IPS-20b (cell line): Measurements from ENCODE around the gene LCN6.
"Not testable (repeated sequence)": the region's sequence is repeated elsewhere in the genome, so short reads cannot be mapped to it uniquely, and the experiment has no call there.

Source experiments
- H3K27ac ChIP-seq: one replicate; pipeline ENCODE4 v1.5.1; 2013; ENCODE audit warnings: low read length
- H3K27me3 ChIP-seq: 2 replicates; pipeline ENCODE4 v1.6.1; 2013; ENCODE audit warnings: mild to moderate bottlenecking, low read length, inconsistent platforms; ENCODE audit not compliant: insufficient read depth
- H3K36me3 ChIP-seq: 2 replicates; pipeline ENCODE4 v1.6.1; 2013; ENCODE audit warnings: low read depth, mild to moderate bottlenecking, inconsistent platforms, low read length, moderate library complexity; ENCODE audit not compliant: insufficient read depth
- H3K4me1 ChIP-seq: 2 replicates; pipeline ENCODE4 v1.6.1; 2013; ENCODE audit warnings: mild to moderate bottlenecking, control low read depth, inconsistent platforms, low read length, moderate library complexity; ENCODE audit not compliant: insufficient read depth
- H3K4me3 ChIP-seq: 2 replicates; pipeline ENCODE4 v1.5.1; 2013; ENCODE audit warnings: mild to moderate bottlenecking, low read length, inconsistent platforms
- H3K9ac ChIP-seq: 2 replicates; pipeline ENCODE4 v1.6.1; 2013; ENCODE audit warnings: low read depth, mild to moderate bottlenecking, inconsistent platforms, low read length, moderate library complexity
- H3K9me3 ChIP-seq: 2 replicates; pipeline ENCODE4 v1.6.1; 2013; ENCODE audit warnings: mild to moderate bottlenecking, low read depth, low read length, inconsistent platforms; ENCODE audit not compliant: insufficient read depth

Gene LCN6

GRCh38 chr9:136789523-136789937 lies 41.2 kb upstream of the LCN6 start:
- H3K36me3 ChIP-seq = peaks cover 9% of the 10 kb centered on the region; the same call in 1 of the 2 replicates
- H3K4me1 ChIP-seq = peaks cover 3% of the 10 kb centered on the region; the same call in 1 of the 2 replicates
- H3K9me3 ChIP-seq = no peaks in the 10 kb centered on the region
- H3K9ac ChIP-seq = no peak overlapping the region
- H3K27ac ChIP-seq = no peak overlapping the region
- no peak overlapping the region for H3K4me3 ChIP-seq
- H3K27me3 ChIP-seq = no peaks in the 10 kb centered on the region

GRCh38 chr9:136788644-136789522 lies 40.6 kb upstream of the LCN6 start:
- not testable (repeated sequence) for H3K27ac ChIP-seq, H3K4me1 ChIP-seq, H3K36me3 ChIP-seq, H3K4me3 ChIP-seq, H3K9ac ChIP-seq, H3K27me3 ChIP-seq, H3K9me3 ChIP-seq

- Histone ChIP-seq H3K27me3 (no peaks in the 10 kb centered on the region), H3K9ac (no peak overlapping the region), H3K36me3 (0 out of 2 replicates have a peak, but pooled peaks cover 1% of the 10 kb centered on the region), H3K4me3 (no peak overlapping the region), H3K4me1 (peaks cover 3% of the 10 kb centered on the region; the same call in 1 of the 2 replicates), H3K27ac (no peak overlapping the region), H3K9me3 (no peaks in the 10 kb centered on the region)
Observed at GRCh38 chr9:136787690-136788400, 39.5 kb upstream of the LCN6 start.

GRCh38 chr9:136786983-136787382 lies 38.7 kb upstream of the LCN6 start:
- not testable (repeated sequence) for H3K4me3 ChIP-seq, H3K27me3 ChIP-seq, H3K36me3 ChIP-seq, H3K4me1 ChIP-seq, H3K9ac ChIP-seq, H3K9me3 ChIP-seq, H3K27ac ChIP-seq

- no peak overlapping the region for H3K27ac ChIP-seq
- H3K4me3 ChIP-seq = no peak overlapping the region
Observed at GRCh38 chr9:136786451-136786850, 38.1 kb upstream of the LCN6 start.

GRCh38 chr9:136785565-136786355 lies 37.4 kb upstream of the LCN6 start:
- not testable (repeated sequence) for H3K4me3 ChIP-seq, H3K36me3 ChIP-seq, H3K9ac ChIP-seq, H3K4me1 ChIP-seq, H3K9me3 ChIP-seq, H3K27me3 ChIP-seq, H3K27ac ChIP-seq

More at GRCh38 chr9:136786451-136786850, 38.1 kb upstream of the LCN6 start:
- peaks cover 3% of the 10 kb centered on the region; the same call in 1 of the 2 replicates for H3K4me1 ChIP-seq
- H3K27me3 ChIP-seq = no peaks in the 10 kb centered on the region
- H3K36me3 ChIP-seq = no peaks in the 10 kb centered on the region
- H3K9me3 ChIP-seq = no peaks in the 10 kb centered on the region
- no peak overlapping the region for H3K9ac ChIP-seq

- Histone ChIP-seq H3K4me1 (no peaks in the 10 kb centered on the region), H3K27ac (no peak overlapping the region), H3K9me3 (no peaks in the 10 kb centered on the region), H3K9ac (no peak overlapping the region), H3K36me3 (no peaks in the 10 kb centered on the region), H3K4me3 (no peak overlapping the region), H3K27me3 (no peaks in the 10 kb centered on the region)
Observed at GRCh38 chr9:136784997-136785361, 36.7 kb upstream of the LCN6 start.

- H3K27me3 ChIP-seq = no peaks in the 10 kb centered on the region
- no peak overlapping the region for H3K27ac ChIP-seq
- no peaks in the 10 kb centered on the region for H3K36me3 ChIP-seq
- no peaks in the 10 kb centered on the region for H3K4me1 ChIP-seq
- no peak overlapping the region for H3K9ac ChIP-seq
- no peak overlapping the region for H3K4me3 ChIP-seq
- no peaks in the 10 kb centered on the region for H3K9me3 ChIP-seq
Observed at GRCh38 chr9:136784249-136784996, 36.1 kb upstream of the LCN6 start.

GRCh38 chr9:136782452-136782851 lies 34.1 kb upstream of the LCN6 start:
- Histone ChIP-seq H3K36me3 (no peaks in the 10 kb centered on the region), H3K4me3 (no peak overlapping the region), H3K4me1 (no peaks in the 10 kb centered on the region), H3K9me3 (no peaks in the 10 kb centered on the region), H3K27me3 (peaks cover 16% of the 10 kb centered on the region), H3K27ac (no peak overlapping the region), H3K9ac (no peak overlapping the region)

GRCh38 chr9:136779808-136780207 lies 31.5 kb upstream of the LCN6 start:
- Histone ChIP-seq H3K27ac (no peak overlapping the region), H3K9ac (no peak overlapping the region), H3K36me3 (no peaks in the 10 kb centered on the region), H3K4me1 (no peaks in the 10 kb centered on the region), H3K9me3 (no peaks in the 10 kb centered on the region), H3K4me3 (no peak overlapping the region), H3K27me3 (peaks cover 20% of the 10 kb centered on the region)

GRCh38 chr9:136777359-136777758 lies 29.0 kb upstream of the LCN6 start:
- Histone ChIP-seq H3K4me3 (no peak overlapping the region), H3K27ac (no peak overlapping the region), H3K4me1 (no peaks in the 10 kb centered on the region), H3K27me3 (peaks cover 20% of the 10 kb centered on the region), H3K9ac (no peak overlapping the region), H3K9me3 (peaks cover 6% of the 10 kb centered on the region; the same call in 1 of the 2 replicates), H3K36me3 (no peaks in the 10 kb centered on the region)
